Stomach (tissue), 19 donors: ENCODE results near the gene UPF1. TPM values are rescaled to one million over a fixed set of nuclear protein-coding genes. Genes with fewer than 3 reads are reported as not detected.
A peak's percentile ranks its signal among the peaks of the same experiment; 100 is the strongest.

Experiments
- DNase-seq, 2 donors: peaks; one replicate each; pipeline versions ENCODE4 v3.0.0 to v3.0.0-alpha.2; 2013 to 2019
- H3K27ac ChIP-seq, 5 donors: fragments of 200-600 bp in 4 of 5; sonication (generic) in 4 of 5; one replicate each; pipeline ENCODE4 v1.5.1; 2013 to 2019; ENCODE audit warnings: mild to moderate bottlenecking in 1 of 5, moderate library complexity in 1 of 5
- H3K27me3 ChIP-seq, 3 donors: fragments of 200-600 bp; sonication (generic); one replicate each; pipeline ENCODE4 v1.5.1; 2017 to 2019; ENCODE audit warnings: mixed run types in 1 of 3
- H3K36me3 ChIP-seq, 4 donors: fragments of 200-600 bp; sonication (generic); 1 replicate in 3 of 4; 2 replicates in 1 of 4; pipeline ENCODE4 v1.5.1; 2016 to 2019
- H3K4me1 ChIP-seq, 4 donors: fragments of 200-600 bp; sonication (generic); one replicate each; pipeline ENCODE4 v1.5.1; 2016 to 2019
- H3K4me3 ChIP-seq, 4 donors: fragments of 200-600 bp; sonication (generic) in 3 of 4; one replicate each; pipeline ENCODE4 v1.5.1; 2016 to 2019; ENCODE audit warnings: mild to moderate bottlenecking in 1 of 4
- H3K9me3 ChIP-seq, 4 donors: fragments of 200-600 bp; sonication (generic); one replicate each; pipeline ENCODE4 v1.5.1; 2016 to 2019
- CTCF ChIP-seq, 7 experiments: fragments of 450-650 bp in 4 of 7; fragments of 200-600 bp in 3 of 7; sonication (generic) in 3 of 7; IDR thresholded peaks; one replicate each; pipeline ENCODE4 v1.5.1; 2016 to 2019; ENCODE audit warnings: antibody characterized with exemption in 7 of 7, control low read depth in 2 of 7, mild to moderate bottlenecking in 1 of 7
- EP300 ChIP-seq: sonication (generic); formaldehyde crosslinking; IDR thresholded peaks from one replicate; pipeline ENCODE4 v1.6.1; 2017; ENCODE audit warnings: antibody characterized with exemption
- POLR2A ChIP-seq, 4 donors: fragments of 450-650 bp; IDR thresholded peaks; one replicate each; pipeline ENCODE4 v1.6.1; 2016; ENCODE audit warnings: antibody characterized with exemption in 4 of 4, control low read depth in 2 of 4, mild to moderate bottlenecking in 1 of 4, moderate library complexity in 1 of 4
- POLR2AphosphoS5 ChIP-seq, 3 donors: sonication (generic); formaldehyde crosslinking; IDR thresholded peaks; one replicate each; pipeline ENCODE4 v1.6.1; 2016; ENCODE audit warnings: antibody characterized with exemption in 3 of 3
- WGBS, 5 donors: extraction: QIAGEN DNeasy Blood & Tissue Kit in 3 of 5; methylation state at CpG; one replicate each; pipeline versions ENCODE4 v1.1.5 to v1.1.7; 2013 to 2018; 5-methylcytosine and 5-hydroxymethylcytosine counted together
- intact Hi-C: fragments of 100-400 bp; cut with DNase I; formaldehyde crosslinking; loops from one replicate; pipeline ENCODE4 v1.15.1; 2023; ENCODE audit warnings: low total_unique reads
- long read RNA-seq, 10 donors: transcript quantifications; one replicate each; lab custom pipeline, GENCODE V29; 2026
- polyA plus RNA-seq, 3 donors: library from polyadenylated mRNA; stranded (reverse); fragments of 200-250 nt; gene quantifications; one replicate each; pipeline ENCODE4 v1.2.3, GENCODE V29; 2013
- total RNA-seq, 5 donors: library from RNA; depleted of rRNA; stranded (reverse); fragments of >200 nt; gene quantifications; one replicate each; pipeline versions ENCODE4 v1.1.0 to v1.2.3, GENCODE V29; 2014 to 2016
- donor health status: healthy with polysubstance abuse.
- donor health status: Bipolar disorder and iron deficiency.
- donor health status: healthy.

The UPF1 gene
- 100 to 1,000 TPM in 1 of 5 donors, 10 to 100 TPM in 4; 26.3 to 111 (median 46.6) TPM for total RNA-seq
- polyA plus RNA-seq, result 10 to 100 TPM; 27.5 to 35.4 (median 32.2) TPM
- long read RNA-seq, donor 1, result 0 reads
- long read RNA-seq, donor 2, full-length matches to known transcripts, result 3 of 3 reads
- long read RNA-seq, donor 2, partial matches to known transcripts, result 0 of 3 reads
- long read RNA-seq, donor 2, other reads (novel, unspliced or antisense), result 0 of 3 reads
- long read RNA-seq, donor 3, full-length matches to known transcripts, result 3 of 3 reads
- long read RNA-seq, donor 3, partial matches to known transcripts, result 0 of 3 reads
- long read RNA-seq, donor 3, other reads (novel, unspliced or antisense), result 0 of 3 reads
- long read RNA-seq, donor 4, result 0 reads
- long read RNA-seq, donor 5, full-length matches to known transcripts, result 1 of 1 reads
- long read RNA-seq, donor 5, partial matches to known transcripts, result 0 of 1 reads
- long read RNA-seq, donor 5, other reads (novel, unspliced or antisense), result 0 of 1 reads
- long read RNA-seq, donor 6, full-length matches to known transcripts, result 4 of 4 reads
- long read RNA-seq, donor 6, partial matches to known transcripts, result 0 of 4 reads
- long read RNA-seq, donor 6, other reads (novel, unspliced or antisense), result 0 of 4 reads
- long read RNA-seq, donor 7, full-length matches to known transcripts, result 3 of 18 reads
- long read RNA-seq, donor 7, partial matches to known transcripts, result 15 of 18 reads
- long read RNA-seq, donor 7, other reads (novel, unspliced or antisense), result 0 of 18 reads
- long read RNA-seq, donor 8, full-length matches to known transcripts, result 2 of 2 reads
- long read RNA-seq, donor 8, partial matches to known transcripts, result 0 of 2 reads
- long read RNA-seq, donor 8, other reads (novel, unspliced or antisense), result 0 of 2 reads
- long read RNA-seq, donor 9, result 0 reads
- long read RNA-seq, donor 10, full-length matches to known transcripts, result 1 of 1 reads
- long read RNA-seq, donor 10, partial matches to known transcripts, result 0 of 1 reads
- long read RNA-seq, donor 10, other reads (novel, unspliced or antisense), result 0 of 1 reads

GRCh38 chr19:18831524-18832305 is at the start of gene UPF1:
UPF1 (plus strand) TSS chr19:18831959; CDS start chr19:18832210, 251 bp downstream.
- WGBS, 5 donors, result 0 to 2% (median 1%) methylated on average over 9 to 96 of the region's 96 CpGs
- H3K4me1 ChIP-seq, result peaks cover 26 to 52% (median 45%) of the 10 kb centered on the region in 4 donors

GRCh38 chr19:18782559-18783225 is 49.1 kb upstream of the UPF1 start:
- Histone ChIP-seq H3K9me3 (no peaks in the 10 kb centered on the region), H3K36me3 (no peaks in the 10 kb centered on the region), H3K4me1 (peaks cover 12 to 30% (median 20%) of the 10 kb centered on the region in 4 donors), H3K27me3 (peaks cover 7 to 56% (median 26%) of the 10 kb centered on the region in 3 donors), H3K27ac (no peak overlapping the region), H3K4me3 (no peak overlapping the region)
- no peak for DNase-seq
- no peak for TF ChIP-seq POLR2AphosphoS5 (IDR thresholded peaks at IDR 0.05)
- no peak for TF ChIP-seq POLR2A (IDR thresholded peaks at IDR 0.05)
- no peak for TF ChIP-seq EP300
- TF ChIP-seq CTCF (IDR thresholded peaks at IDR 0.05), result no peak
- intact Hi-C loops, result no loop called here
- WGBS, 5 donors, result 82 to 87% (median 85%) methylated on average over 18 to 22 of the region's 22 CpGs

More at GRCh38 chr19:18831524-18832305, at the start of gene UPF1:
- H3K9me3 ChIP-seq, result peaks cover 0 to 11% (median 8%) of the 10 kb centered on the region in 4 donors
- peak within 1 kb of the TSS; percentile 85 to 92 (median 88) for H3K4me3 ChIP-seq
- peaks cover 0 to 20% (median 8%) of the 10 kb centered on the region in 4 donors for H3K36me3 ChIP-seq
- peak; percentile 94 to 98 for DNase-seq
- peak within 1 kb of the TSS; percentile 89 to 99 (median 95) for H3K27ac ChIP-seq
- intact Hi-C loops, result no loop called here
- peak; percentile 39 to 87 (median 82) for TF ChIP-seq POLR2AphosphoS5 (IDR thresholded peaks at IDR 0.05)
- no peak for TF ChIP-seq POLR2A (IDR thresholded peaks at IDR 0.05)
- no peak for TF ChIP-seq CTCF (IDR thresholded peaks at IDR 0.05)
- TF ChIP-seq EP300, result no peak
- H3K27me3 ChIP-seq, result no peaks in the 10 kb centered on the region

GRCh38 chr19:18783958-18784785 is 47.6 kb upstream of the UPF1 start:
- no peaks in the 10 kb centered on the region for H3K36me3 ChIP-seq
- no peak overlapping the region for H3K27ac ChIP-seq
- no peak for DNase-seq
- no peaks in the 10 kb centered on the region for H3K9me3 ChIP-seq
- H3K4me3 ChIP-seq, result no peak overlapping the region
- H3K4me1 ChIP-seq, result peaks cover 23 to 38% (median 32%) of the 10 kb centered on the region in 4 donors
- 81 to 89% (median 84%) methylated on average over 15 to 19 of the region's 19 CpGs for WGBS, 5 donors
- TF ChIP-seq EP300 (no peak), CTCF (IDR thresholded peaks at IDR 0.05) (no peak), POLR2AphosphoS5 (IDR thresholded peaks at IDR 0.05) (no peak), POLR2A (IDR thresholded peaks at IDR 0.05) (no peak)
- peaks cover 21 to 57% (median 41%) of the 10 kb centered on the region in 3 donors for H3K27me3 ChIP-seq
- intact Hi-C loops, result no loop called here
